Keratinocyte (primary cell): ENCODE data around the gene TNP2. TPM values are rescaled to one million over a fixed set of nuclear protein-coding genes. Genes with fewer than 3 reads are reported as not detected.

ENCODE experiments used
- DNase-seq: peaks from one replicate; pipeline ENCODE4 v3.0.0-alpha.2; 2011; ENCODE audit warnings: low read depth, missing footprints, low spot score
- FAIRE-seq: peaks from 2 replicates; lab custom pipeline; 2011; peaks lifted over from hg19 to GRCh38; lab: Jason Lieb, UNC
- H2AFZ ChIP-seq: 2 replicates; pipeline ENCODE4 v1.6.0; 2012; ENCODE audit warnings: low read length, control low read depth, inconsistent platforms; ENCODE audit not compliant: control insufficient read depth
- H3K27ac ChIP-seq: 2 replicates; pipeline ENCODE4 v1.5.1; 2011; ENCODE audit warnings: low read length; ENCODE audit not compliant: control insufficient read depth, insufficient read depth
- H3K27me3 ChIP-seq: 3 replicates; pipeline ENCODE4 v1.6.0; 2011; ENCODE audit warnings: low read length; ENCODE audit not compliant: control insufficient read depth, insufficient read depth; ENCODE audit errors: extremely low read depth
- H3K36me3 ChIP-seq, 2 experiments: 2 replicates in 1 of 2; 3 replicates in 1 of 2; pipeline ENCODE4 v1.5.1; 2011; ENCODE audit warnings: low read length in 2 of 2, mild to moderate bottlenecking in 1 of 2; ENCODE audit not compliant: control insufficient read depth in 2 of 2, insufficient read depth in 2 of 2; ENCODE audit errors: extremely low read depth in 1 of 2
- H3K4me1 ChIP-seq: 3 replicates; pipeline ENCODE4 v1.5.1; 2011; ENCODE audit warnings: low read length; ENCODE audit not compliant: control insufficient read depth, insufficient read depth; ENCODE audit errors: extremely low read depth
- H3K4me2 ChIP-seq: 3 replicates; pipeline ENCODE4 v1.6.0; 2011; ENCODE audit warnings: low read depth, low read length; ENCODE audit not compliant: control insufficient read depth, insufficient read depth; ENCODE audit errors: extremely low read depth
- H3K4me3 ChIP-seq, 3 experiments: fragments of 200-600 bp in 1 of 3; sonication (generic) in 1 of 3; 2 replicates in 2 of 3; 3 replicates in 1 of 3; pipeline ENCODE4 v1.5.1; 2011 to 2016; ENCODE audit warnings: low read length in 3 of 3, mild to moderate bottlenecking in 3 of 3, control low read depth in 2 of 3, inconsistent platforms in 1 of 3, low read depth in 1 of 3, mixed read lengths in 1 of 3, mixed run types in 1 of 3, moderate library complexity in 1 of 3; ENCODE audit not compliant: control insufficient read depth in 2 of 3, insufficient read depth in 2 of 3; ENCODE audit errors: extremely low read depth in 1 of 3
- H3K79me2 ChIP-seq: 2 replicates; pipeline ENCODE4 v1.6.0; 2012; ENCODE audit warnings: low read length; ENCODE audit not compliant: control insufficient read depth, insufficient read depth
- H3K9ac ChIP-seq: 3 replicates; pipeline ENCODE4 v1.6.0; 2011; ENCODE audit warnings: low read length; ENCODE audit not compliant: control insufficient read depth, insufficient read depth; ENCODE audit errors: extremely low read depth
- H3K9me1 ChIP-seq: 3 replicates; pipeline ENCODE4 v1.6.0; 2011; ENCODE audit warnings: low read length; ENCODE audit not compliant: control insufficient read depth, insufficient read depth; ENCODE audit errors: extremely low read depth
- H3K9me3 ChIP-seq: 2 replicates; pipeline ENCODE4 v1.5.1; 2012; ENCODE audit warnings: low read depth, low read length; ENCODE audit not compliant: control insufficient read depth
- H4K20me1 ChIP-seq: 3 replicates; pipeline ENCODE4 v1.6.0; 2011; ENCODE audit warnings: low read length; ENCODE audit not compliant: control insufficient read depth, insufficient read depth; ENCODE audit errors: extremely low read depth
- CTCF ChIP-seq, 3 experiments: IDR thresholded peaks in 1 of 3; conservative IDR thresholded peaks in 1 of 3; optimal IDR thresholded peaks in 1 of 3; 2 replicates in 2 of 3; 3 replicates in 1 of 3; pipeline versions ENCODE3 to v1.5.1; 2011; ENCODE audit warnings: low read length in 3 of 3, mild to moderate bottlenecking in 3 of 3, moderate library complexity in 2 of 3, control low read depth in 1 of 3, inconsistent platforms in 1 of 3; ENCODE audit not compliant: insufficient read depth in 2 of 3; ENCODE audit errors: extremely low read depth in 1 of 3
- EZH2 ChIP-seq: IDR thresholded peaks from one replicate; pipeline ENCODE4 v1.6.1; 2012; ENCODE audit warnings: inconsistent platforms, mild to moderate bottlenecking, low read length, moderate library complexity
- dilution Hi-C: fragments of 300-500 bp; cut with MboI; formaldehyde crosslinking; loops from one replicate; pipeline ENCODE4 v1.7.0; 2020; ENCODE audit warnings: low sequenced_read_pairs; ENCODE audit not compliant: extremely low pct_ligation_motif_present
- polyA plus RNA-seq, 5 experiments: library from polyadenylated mRNA; depleted of rRNA in 3 of 5; stranded (reverse) in 3 of 5; stranded (forward) in 1 of 5; unstranded in 1 of 5; fragments of >200 nt; gene quantifications; 1 replicate in 1 of 5; 2 replicates in 3 of 5; 3 replicates in 1 of 5; pipeline versions ENCODE4 v1.2.1 to v1.2.3, GENCODE V29; 2011 to 2012; ENCODE audit warnings: missing spikeins in 2 of 5, low read depth in 1 of 5, low replicate concordance in 1 of 5

The TNP2 gene
- polyA plus RNA-seq, 1 donor (not counting 4 experiments of a cell fraction or from before 2014, with no cell fraction given) = not detected

GRCh38 chr16:11265124-11265523 lies 4.0 kb downstream of the TNP2 start:
- no peak overlapping the region for H2AFZ ChIP-seq
- no peaks in the 10 kb centered on the region for H4K20me1 ChIP-seq
- H3K27me3 ChIP-seq = peaks cover 2% of the 10 kb centered on the region
- H3K4me3 ChIP-seq = no peak overlapping the region
- H3K36me3 ChIP-seq = no peaks in the 10 kb centered on the region
- H3K4me2 ChIP-seq = no peak overlapping the region
- DNase-seq (no peak), FAIRE-seq (no peak)
- no peak for TF ChIP-seq EZH2
- TF ChIP-seq CTCF (optimal IDR thresholded peaks at IDR 0.05 in 1 of 3, IDR thresholded peaks at IDR 0.05 in 1 of 3, conservative IDR thresholded peaks at IDR 0.05 in 1 of 3; ENCODE audit: extremely low read depth in 1 of 3, insufficient read depth in 2 of 3, low read length in 3 of 3) = no peak
- H3K79me2 ChIP-seq = no peaks in the 10 kb centered on the region
- dilution Hi-C loops = no loop called here
- no peaks in the 10 kb centered on the region for H3K9me1 ChIP-seq
- H3K27ac ChIP-seq = no peak overlapping the region
- no peaks in the 10 kb centered on the region for H3K4me1 ChIP-seq
- no peaks in the 10 kb centered on the region for H3K9me3 ChIP-seq
- no peak overlapping the region for H3K9ac ChIP-seq

GRCh38 chr16:11264155-11264832 lies 4.8 kb downstream of the TNP2 start:
- Histone ChIP-seq H3K4me2 (no peak overlapping the region), H3K9me1 (no peaks in the 10 kb centered on the region), H3K9me3 (no peaks in the 10 kb centered on the region), H3K9ac (no peak overlapping the region), H3K27me3 (peaks cover 5% of the 10 kb centered on the region), H3K36me3 (no peaks in the 10 kb centered on the region), H3K79me2 (no peaks in the 10 kb centered on the region), H2AFZ (no peak overlapping the region), H3K4me3 (no peak overlapping the region), H4K20me1 (no peaks in the 10 kb centered on the region), H3K27ac (no peak overlapping the region), H3K4me1 (no peaks in the 10 kb centered on the region)
- TF ChIP-seq EZH2 = no peak
- TF ChIP-seq CTCF (optimal IDR thresholded peaks at IDR 0.05 in 1 of 3, IDR thresholded peaks at IDR 0.05 in 1 of 3, conservative IDR thresholded peaks at IDR 0.05 in 1 of 3; ENCODE audit: extremely low read depth in 1 of 3, insufficient read depth in 2 of 3, low read length in 3 of 3) = no peak
- dilution Hi-C loops = no loop called here
- no peak for DNase-seq
- FAIRE-seq = no peak
